Muscle layer of duodenum (tissue), 2 donors: Measurements from ENCODE around the gene CDC16.
"Not testable (repeated sequence)": the region's sequence is repeated elsewhere in the genome, so short reads cannot be mapped to it uniquely, and the experiment has no call there.

Experiments
- H3K27ac ChIP-seq: one replicate; pipeline ENCODE4 v1.7.0; 2013; ENCODE audit warnings: mild to moderate bottlenecking, low read length
- H3K27me3 ChIP-seq: one replicate; pipeline ENCODE4 v1.7.0; 2013; ENCODE audit warnings: low read depth, mild to moderate bottlenecking, control low read depth, low read length
- H3K36me3 ChIP-seq, 2 donors: one replicate each; pipeline ENCODE4 v1.7.0; 2013; ENCODE audit warnings: low read length in 2 of 2, control low read depth in 1 of 2, mild to moderate bottlenecking in 1 of 2; ENCODE audit not compliant: insufficient read depth in 2 of 2, control insufficient read depth in 1 of 2
- H3K4me1 ChIP-seq, 2 donors: one replicate each; pipeline ENCODE4 v1.7.0; 2013; ENCODE audit warnings: low read length in 2 of 2, mild to moderate bottlenecking in 2 of 2, control low read depth in 1 of 2, moderate library complexity in 1 of 2; ENCODE audit not compliant: insufficient read depth in 2 of 2, control insufficient read depth in 1 of 2
- H3K4me3 ChIP-seq, 2 donors: one replicate each; pipeline ENCODE4 v1.7.0; 2013; ENCODE audit warnings: low read length in 2 of 2, low read depth in 1 of 2, mild to moderate bottlenecking in 1 of 2
- H3K9me3 ChIP-seq, 2 donors: one replicate each; pipeline ENCODE4 v1.7.0; 2013; ENCODE audit warnings: low read length in 2 of 2, control low read depth in 1 of 2, mild to moderate bottlenecking in 1 of 2; ENCODE audit not compliant: control insufficient read depth in 1 of 2
- donor health status: healthy.

Gene CDC16

DNA sequence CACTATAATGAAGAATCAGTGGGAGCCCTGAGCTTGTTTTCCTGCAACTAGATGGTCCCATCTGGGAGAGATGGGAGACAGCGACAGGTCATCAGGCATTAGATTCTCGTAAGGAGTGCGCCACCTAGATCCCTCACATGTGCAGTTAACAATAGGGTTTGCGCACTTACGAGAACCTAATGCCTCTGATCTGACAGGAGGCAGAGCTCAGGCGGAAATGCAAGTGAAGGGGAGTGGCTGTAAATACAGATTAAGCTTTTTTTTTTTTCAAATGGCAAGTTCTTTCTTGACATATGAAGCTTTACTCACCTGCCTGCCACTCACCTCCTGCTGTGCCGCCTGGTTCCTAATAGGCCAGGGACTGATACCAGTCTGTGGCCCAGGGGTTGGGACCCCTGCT, 14.4 kb downstream of the CDC16 start:
- H3K36me3 ChIP-seq = peaks cover 57 to 86% of the 10 kb centered on the region in 2 donors

DNA sequence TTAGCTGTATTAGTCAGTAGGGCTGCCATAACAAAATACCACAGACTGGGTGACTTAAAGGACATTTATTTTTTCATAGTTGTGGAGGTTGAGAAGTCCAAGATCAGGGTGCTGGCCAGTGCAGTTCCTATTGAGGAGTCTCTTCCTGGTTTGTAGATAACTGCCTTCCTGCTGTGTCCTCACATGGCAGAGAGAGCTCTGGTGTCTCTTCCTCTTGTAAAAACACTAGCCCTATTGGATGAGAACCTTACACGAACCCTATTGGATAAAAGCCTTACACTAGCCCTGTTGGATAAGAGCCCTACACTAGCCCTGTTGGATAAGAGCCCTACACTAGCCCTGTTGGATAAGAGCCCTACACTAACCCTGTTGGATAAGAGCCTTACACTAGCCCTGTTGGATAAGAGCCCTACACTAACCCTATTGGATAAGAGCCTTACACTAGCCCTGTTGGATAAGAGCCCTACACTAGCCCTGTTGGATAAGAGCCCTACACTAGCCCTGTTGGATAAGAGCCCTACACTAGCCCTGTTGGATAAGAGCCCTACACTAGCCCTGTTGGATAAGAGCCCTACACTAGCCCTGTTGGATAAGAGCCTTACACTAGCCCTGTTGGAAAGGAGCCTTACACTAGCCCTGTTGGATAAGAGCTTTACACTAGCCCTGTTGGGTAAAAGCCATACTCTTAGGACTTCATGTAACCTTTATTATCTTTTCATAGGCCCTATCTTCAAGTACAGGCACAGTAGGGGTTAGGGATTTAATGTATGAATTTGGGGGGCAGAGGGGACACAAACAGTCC, 17.1 kb downstream of the CDC16 start:
- H3K36me3 ChIP-seq = peaks cover 54 to 82% of the 10 kb centered on the region in 2 donors
- H3K4me1 ChIP-seq, H3K9me3 ChIP-seq, H3K27me3 ChIP-seq, H3K4me3 ChIP-seq, H3K27ac ChIP-seq: not testable (repeated sequence)

More for the DNA sequence above, 14.4 kb downstream of the CDC16 start:
- H3K4me1 ChIP-seq = no peaks in the 10 kb centered on the region
- no peaks in the 10 kb centered on the region for H3K9me3 ChIP-seq
- H3K27me3 ChIP-seq = no peaks in the 10 kb centered on the region
- H3K4me3 ChIP-seq = no peak overlapping the region
- no peak overlapping the region for H3K27ac ChIP-seq

DNA sequence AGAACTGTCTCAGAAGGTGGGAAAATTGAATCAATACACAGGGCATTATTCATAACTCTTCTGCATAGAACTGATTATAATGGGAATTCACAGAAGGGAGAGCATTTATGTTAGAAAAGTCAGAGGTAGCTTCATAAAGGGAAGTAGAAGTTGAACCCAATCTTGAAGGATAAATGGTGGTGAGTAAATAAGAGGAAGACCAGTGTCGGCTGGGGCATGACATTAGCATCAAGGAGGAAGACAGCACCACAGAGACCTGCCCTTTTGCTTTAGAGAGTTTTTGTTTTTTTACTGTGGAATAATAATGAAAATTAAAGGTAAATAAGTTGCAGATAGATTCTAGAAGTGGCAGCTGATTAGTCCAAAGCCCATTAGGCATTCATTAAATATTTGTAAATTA, 21.9 kb downstream of the CDC16 start:
- Histone ChIP-seq H3K9me3 (no peaks in the 10 kb centered on the region), H3K4me3 (no peak overlapping the region), H3K4me1 (no peaks in the 10 kb centered on the region), H3K27ac (no peak overlapping the region), H3K27me3 (no peaks in the 10 kb centered on the region), H3K36me3 (peaks cover 75 to 82% of the 10 kb centered on the region in 2 donors)

DNA sequence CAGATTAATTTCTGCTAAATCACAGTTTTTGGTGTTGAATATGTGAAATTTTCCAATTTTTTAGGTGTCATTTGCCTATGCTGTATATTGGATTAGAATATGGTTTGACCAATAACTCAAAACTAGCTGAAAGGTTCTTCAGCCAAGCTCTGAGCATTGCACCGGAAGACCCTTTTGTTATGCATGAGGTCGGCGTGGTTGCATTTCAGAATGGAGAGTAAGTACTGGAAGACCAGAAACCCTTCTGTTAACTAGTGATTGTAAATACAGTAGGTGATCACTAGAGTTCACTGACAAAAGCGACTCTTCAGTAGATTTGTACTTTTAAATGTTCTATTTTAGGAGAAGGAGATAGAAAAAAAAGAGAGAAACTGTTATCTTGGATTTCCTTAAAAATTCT, 22.3 kb downstream of the CDC16 start:
- peaks cover 73 to 80% of the 10 kb centered on the region in 2 donors for H3K36me3 ChIP-seq
- no peaks in the 10 kb centered on the region for H3K4me1 ChIP-seq
- H3K27ac ChIP-seq = no peak overlapping the region
- no peak overlapping the region for H3K4me3 ChIP-seq
- no peaks in the 10 kb centered on the region for H3K9me3 ChIP-seq
- H3K27me3 ChIP-seq = no peaks in the 10 kb centered on the region

DNA sequence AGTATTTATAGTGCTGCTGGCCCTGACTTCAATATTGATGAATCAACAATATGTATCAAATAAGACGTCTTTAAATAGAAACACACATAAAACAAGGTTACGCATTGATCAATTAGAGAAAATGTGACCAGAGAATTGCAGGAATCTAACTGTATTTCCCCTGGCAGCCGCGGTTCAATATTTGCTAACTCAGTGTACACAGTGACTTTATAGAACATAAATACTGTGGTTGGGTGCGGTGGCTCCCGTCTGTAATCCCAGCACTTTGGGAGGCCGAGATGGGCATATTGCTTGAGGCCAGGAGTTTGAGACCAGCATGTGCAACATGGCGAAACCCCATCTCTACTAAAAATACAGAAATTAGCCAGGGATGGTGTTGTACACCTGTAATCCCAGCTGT, 23.9 kb downstream of the CDC16 start:
- Histone ChIP-seq H3K27me3 (no peaks in the 10 kb centered on the region), H3K4me1 (no peaks in the 10 kb centered on the region), H3K36me3 (peaks cover 76 to 82% of the 10 kb centered on the region in 2 donors), H3K27ac (no peak overlapping the region), H3K9me3 (no peaks in the 10 kb centered on the region), H3K4me3 (no peak overlapping the region)

DNA sequence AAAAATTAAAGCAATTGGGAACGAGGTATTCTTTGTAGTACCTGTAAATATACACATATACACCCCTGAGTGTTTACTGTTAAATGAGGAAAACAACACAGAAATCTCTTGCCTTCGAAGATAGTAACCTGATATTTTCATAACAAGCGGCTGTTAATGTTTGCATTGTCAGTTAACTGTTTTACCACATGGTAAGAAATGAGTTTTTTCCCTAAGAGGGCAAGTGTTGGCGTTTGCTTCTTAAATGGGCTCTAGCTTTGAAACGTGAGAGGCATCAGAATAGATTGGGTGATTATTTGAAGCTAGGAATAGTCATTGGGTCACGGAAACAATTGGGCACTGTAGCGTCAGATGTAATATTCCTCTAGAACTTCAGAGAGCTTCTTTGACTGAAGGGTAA, 24.7 kb downstream of the CDC16 start:
- Histone ChIP-seq H3K4me3 (no peak overlapping the region), H3K27me3 (no peaks in the 10 kb centered on the region), H3K36me3 (peaks cover 79 to 86% of the 10 kb centered on the region in 2 donors), H3K9me3 (no peaks in the 10 kb centered on the region), H3K27ac (no peak overlapping the region), H3K4me1 (no peaks in the 10 kb centered on the region)

DNA sequence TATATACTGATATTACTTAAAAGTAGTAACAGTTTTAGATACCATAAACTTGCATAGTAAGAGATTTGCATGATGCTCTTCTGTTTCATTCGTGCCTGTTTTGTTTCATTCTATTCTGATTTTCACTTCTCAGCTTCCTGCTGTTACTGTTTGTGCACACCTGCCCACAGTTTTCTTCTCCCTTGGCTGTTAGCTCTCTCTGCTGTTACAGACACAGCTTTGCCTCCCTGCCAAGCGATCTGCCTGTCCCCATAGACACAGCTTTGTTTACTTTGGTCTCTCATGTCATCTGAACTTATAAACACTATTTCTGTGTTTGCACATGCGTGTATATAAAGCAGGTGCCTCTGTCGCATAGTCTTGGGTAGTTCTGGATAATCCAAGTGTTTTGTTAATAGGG, 25.3 kb downstream of the CDC16 start:
- peaks cover 76 to 86% of the 10 kb centered on the region in 2 donors for H3K36me3 ChIP-seq
- H3K27me3 ChIP-seq = no peaks in the 10 kb centered on the region
- no peaks in the 10 kb centered on the region for H3K9me3 ChIP-seq
- no peak overlapping the region for H3K27ac ChIP-seq
- no peaks in the 10 kb centered on the region for H3K4me1 ChIP-seq
- H3K4me3 ChIP-seq = no peak overlapping the region

DNA sequence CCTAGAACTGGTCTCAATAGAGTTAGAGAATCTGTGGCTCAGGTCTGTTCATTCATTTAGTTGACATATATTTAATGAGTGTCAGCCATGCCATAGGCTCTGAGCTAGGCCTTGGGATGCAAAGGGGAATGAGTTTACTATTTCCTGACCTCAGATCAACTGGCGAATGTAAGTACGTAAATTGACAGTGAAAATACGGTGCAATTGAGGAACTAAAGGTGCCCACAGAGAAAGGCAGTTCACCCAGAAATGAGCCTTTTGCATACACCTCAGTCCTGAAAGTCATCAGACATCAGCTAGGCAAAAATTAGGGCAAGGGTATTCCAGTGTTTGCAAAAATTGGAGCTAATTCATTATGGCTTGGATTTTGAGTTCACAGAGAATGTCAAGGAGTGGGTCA, 26.1 kb downstream of the CDC16 start:
- H3K27me3 ChIP-seq = no peaks in the 10 kb centered on the region
- no peak overlapping the region for H3K27ac ChIP-seq
- H3K4me1 ChIP-seq = no peaks in the 10 kb centered on the region
- peaks cover 75 to 86% of the 10 kb centered on the region in 2 donors for H3K36me3 ChIP-seq
- no peak overlapping the region for H3K4me3 ChIP-seq
- no peaks in the 10 kb centered on the region for H3K9me3 ChIP-seq

DNA sequence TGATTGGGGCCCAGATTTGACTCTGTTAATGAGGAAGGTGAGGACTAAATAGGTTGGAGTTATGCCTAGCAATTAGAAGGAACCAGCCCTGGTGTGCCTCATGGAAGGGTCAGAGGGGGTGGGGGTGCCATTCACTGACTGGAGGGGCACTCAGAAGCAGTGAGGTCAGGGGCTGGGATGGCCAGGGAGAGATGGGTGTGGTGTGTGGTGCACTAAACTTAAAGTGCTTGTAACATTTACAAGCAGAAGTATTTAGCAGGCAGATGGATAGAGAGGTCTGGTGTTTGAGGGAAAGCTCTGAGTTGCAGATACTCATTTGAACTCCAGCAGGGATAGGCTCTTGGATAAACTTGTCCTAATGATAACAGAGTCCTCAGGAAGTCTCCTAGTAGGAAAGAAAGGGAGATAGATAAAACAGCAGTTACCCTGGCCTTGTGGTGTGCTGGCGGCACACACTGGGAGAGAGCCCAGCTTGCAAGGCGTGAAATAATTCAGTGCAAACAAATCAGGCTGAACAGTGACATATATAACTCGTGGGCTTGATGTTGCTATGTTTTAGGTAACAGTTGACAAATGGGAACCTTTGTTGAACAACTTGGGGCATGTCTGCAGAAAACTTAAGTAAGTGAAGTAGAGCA, 26.8 kb downstream of the CDC16 start:
- Histone ChIP-seq H3K9me3 (no peaks in the 10 kb centered on the region), H3K4me1 (no peaks in the 10 kb centered on the region), H3K27me3 (no peaks in the 10 kb centered on the region), H3K4me3 (no peak overlapping the region), H3K36me3 (peaks cover 73 to 90% of the 10 kb centered on the region in 2 donors), H3K27ac (no peak overlapping the region)

DNA sequence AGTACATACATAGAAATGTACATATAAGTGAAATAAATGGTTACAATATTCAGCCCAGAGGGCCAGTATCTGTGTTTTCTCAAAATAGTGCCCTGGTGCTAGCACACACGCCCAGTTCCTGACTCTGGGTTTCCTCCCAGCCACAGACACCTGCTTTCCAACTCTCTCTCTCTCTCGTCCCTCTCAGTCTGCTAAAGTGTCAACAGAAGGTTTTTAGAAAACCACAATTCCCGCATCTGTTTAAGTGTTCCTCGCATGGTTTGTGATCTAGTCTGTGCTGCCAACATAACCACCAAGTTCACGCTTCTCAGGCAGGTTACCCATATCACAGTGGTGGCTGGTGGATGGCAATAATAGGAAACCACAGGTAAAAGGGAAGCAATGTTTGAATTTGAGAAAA, 28.9 kb downstream of the CDC16 start:
- no peaks in the 10 kb centered on the region for H3K27me3 ChIP-seq
- H3K4me3 ChIP-seq = no peak overlapping the region
- H3K4me1 ChIP-seq = no peaks in the 10 kb centered on the region
- H3K27ac ChIP-seq = no peak overlapping the region
- no peaks in the 10 kb centered on the region for H3K9me3 ChIP-seq
- H3K36me3 ChIP-seq = peaks cover 68 to 92% of the 10 kb centered on the region in 2 donors

DNA sequence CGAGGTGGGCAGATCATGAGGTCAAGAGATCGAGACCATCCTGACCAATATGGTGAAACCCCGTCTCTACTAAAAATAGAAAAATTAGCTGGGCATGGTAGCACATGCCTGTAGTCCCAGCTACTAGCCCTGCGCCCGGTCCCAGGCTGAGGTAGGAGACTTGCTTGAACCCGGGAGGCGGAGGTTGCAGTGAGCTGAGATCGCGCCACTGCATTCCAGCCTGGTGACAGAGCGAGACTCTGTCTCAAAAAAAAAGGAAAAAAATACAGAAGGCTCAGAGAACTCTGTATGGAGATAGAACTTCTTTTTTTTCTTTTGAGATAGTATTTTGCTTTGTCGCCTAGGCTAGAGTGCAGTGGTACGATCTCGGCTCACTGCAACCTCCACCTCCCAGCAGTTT, 29.6 kb downstream of the CDC16 start:
- not testable (repeated sequence) for H3K9me3 ChIP-seq, H3K27me3 ChIP-seq, H3K4me3 ChIP-seq, H3K4me1 ChIP-seq, H3K27ac ChIP-seq
- H3K36me3 ChIP-seq = peaks cover 71 to 93% of the 10 kb centered on the region in 2 donors
